HG03060 (cell line): ENCODE results near the gene ARHGAP10.

Experiments used
- ATAC-seq: cut with Tn5 transposase; IDR thresholded peaks from one replicate; pipeline ENCODE4 v1.9.1; 2021; ENCODE audit warnings: low read depth, moderate number of reproducible peaks; ENCODE audit not compliant: unreplicated experiment

ARHGAP10 gene

DNA sequence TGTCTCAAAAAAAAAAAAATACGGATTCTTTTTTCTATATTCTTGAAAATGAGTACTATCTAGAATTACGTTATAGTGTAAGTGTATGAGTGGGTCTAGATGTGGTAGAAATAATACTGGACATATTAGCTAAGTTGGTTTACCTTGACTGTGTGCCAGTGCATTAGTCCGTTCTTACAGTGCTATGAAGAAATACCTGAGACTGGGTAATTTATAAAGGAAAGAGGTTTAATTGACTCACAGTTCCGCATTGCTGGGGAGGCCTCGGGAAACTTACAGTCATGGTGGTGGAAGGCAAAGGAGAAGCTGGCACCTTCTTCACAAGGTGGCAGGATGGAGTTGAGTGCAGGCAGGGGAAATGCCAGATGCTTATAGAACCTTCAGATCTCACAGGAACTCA lies 92.4 kb downstream of the ARHGAP10 start:
- no peak for ATAC-seq

DNA sequence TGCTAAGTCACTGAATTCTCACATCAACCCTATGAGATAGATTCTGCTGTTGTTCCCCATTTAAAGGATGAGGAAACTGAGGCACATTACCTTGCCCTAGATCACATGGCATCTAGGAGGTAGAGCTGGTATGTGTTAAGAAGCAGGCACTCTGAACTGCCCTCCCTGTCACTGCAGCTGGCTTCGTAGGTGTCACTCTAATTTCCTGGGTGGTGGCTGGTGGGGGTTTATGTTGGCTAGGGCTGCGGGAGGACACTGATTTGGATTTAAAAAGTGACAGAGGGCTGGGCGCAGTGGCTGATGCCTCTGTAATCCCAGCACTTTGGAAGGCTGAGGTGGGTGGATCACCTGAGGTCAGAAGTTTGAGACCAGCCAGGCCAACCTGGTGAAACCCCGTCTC lies 93.0 kb downstream of the ARHGAP10 start:
- no peak for ATAC-seq

DNA sequence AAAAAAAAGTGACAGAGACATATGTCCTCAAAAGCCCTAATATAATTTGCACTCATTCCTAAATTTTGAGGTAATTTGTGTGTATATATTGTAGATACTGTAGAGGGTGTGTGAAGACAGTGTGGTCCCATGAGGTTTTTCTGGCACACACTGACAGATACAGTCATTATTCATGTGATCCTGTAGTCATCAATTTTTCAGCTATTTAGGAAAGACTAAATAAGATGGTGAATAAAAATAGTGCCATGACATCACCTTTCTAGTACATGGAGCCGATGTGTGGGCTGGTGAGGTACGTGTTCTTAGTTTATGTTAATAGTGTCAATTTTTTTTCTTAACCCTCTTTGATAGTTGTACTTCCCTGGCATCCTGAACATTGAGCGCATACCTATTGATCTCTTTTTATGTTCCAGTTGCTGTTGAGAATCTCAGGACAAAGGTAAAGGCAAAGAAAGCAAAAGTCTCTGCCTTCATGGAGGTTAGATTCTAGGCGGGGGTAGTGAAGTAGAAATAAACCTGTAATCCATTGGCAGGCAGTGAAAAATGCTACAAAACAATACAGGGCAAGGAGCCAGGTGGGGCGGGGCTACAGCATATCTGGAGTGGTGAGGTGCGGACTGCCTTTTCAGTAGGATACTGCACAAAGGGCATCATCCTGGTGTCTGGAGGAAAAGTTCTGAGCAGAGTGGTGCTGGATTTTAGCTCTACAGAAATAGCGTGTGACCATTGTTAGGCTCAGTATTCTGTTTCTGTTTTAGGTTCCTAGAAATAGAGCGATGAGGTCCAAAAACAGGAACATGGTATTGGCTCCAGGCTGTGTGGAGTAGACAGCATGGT lies 93.8 kb downstream of the ARHGAP10 start:
- no peak for ATAC-seq

DNA sequence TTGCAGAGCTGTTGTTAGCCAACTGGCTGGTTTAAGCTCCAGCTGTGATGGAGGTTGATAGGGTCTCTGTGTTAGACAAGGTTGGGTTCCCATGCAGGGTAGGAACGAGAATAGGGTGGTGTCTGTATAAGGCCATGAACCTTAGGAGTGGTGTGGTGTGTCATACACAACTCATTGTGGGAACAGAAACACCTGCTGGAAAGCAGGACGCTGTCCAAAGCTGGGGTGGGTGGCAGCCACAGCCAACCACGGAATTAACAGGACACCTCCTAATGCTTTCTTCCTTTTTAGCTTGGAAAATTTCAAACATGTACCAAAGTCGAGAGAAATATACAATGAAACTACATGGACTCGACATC lies 94.4 kb downstream of the ARHGAP10 start:
- no peak for ATAC-seq

DNA sequence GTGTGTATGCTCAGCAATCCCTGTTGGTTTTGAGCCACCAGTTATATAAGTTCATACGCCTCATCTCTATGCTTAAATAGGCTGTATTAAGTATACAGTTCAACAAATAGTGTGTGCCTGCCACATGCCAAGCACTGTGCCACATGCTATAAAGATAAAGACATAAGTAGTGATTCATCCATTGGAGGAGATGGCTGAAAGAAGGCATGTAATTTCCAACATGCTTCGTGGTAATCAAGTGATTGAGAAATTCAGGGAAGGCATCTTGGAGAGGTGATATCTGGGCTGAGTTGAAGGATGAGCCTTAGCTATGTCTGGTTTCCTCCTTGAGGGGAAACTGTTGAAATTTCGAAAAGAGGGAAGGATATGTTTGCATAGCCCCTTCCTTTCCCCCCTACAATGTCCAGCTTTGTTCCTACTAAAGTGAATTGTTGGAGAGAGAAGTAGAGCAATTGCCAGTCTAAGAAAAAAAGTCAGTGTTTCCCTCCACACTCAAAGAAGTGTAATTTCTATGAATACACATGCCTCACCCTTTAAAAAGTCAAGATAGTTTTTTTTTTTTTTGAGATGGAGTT lies 96.5 kb downstream of the ARHGAP10 start:
- ATAC-seq: no peak

DNA sequence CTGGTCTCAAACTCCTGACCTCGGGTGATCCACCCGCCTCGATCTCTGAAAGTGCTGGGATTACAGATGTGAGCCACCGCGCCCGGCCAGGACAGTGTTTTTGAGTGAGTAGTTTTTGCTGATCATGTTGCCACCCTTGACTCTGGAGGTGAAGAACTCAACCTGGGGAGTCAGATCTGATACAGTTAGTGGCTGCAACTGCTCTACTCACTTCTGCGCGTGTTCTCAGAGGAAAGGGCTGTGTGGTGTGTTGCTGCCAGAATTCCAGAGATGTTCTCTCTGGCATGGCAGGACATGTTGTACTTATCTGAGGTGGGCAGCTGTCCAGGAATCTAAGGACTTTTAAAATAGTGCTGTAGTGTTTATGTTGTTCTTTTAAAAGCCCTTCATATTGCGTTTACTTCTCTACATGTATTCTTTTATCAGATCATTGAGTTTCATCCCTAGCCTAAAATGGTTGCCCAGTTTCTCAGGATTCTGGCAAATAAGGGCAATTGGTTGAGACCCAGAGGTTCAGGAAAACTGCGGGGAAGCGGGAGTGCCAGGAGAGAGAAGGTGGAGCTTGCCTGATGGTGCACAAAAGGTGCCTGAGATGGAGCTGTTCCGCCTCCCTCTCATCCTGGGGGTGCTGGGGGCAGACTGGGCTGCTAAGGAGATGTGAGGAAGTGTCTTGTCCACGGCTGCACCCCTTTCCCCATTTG lies 97.7 kb downstream of the ARHGAP10 start:
- ATAC-seq: no peak

DNA sequence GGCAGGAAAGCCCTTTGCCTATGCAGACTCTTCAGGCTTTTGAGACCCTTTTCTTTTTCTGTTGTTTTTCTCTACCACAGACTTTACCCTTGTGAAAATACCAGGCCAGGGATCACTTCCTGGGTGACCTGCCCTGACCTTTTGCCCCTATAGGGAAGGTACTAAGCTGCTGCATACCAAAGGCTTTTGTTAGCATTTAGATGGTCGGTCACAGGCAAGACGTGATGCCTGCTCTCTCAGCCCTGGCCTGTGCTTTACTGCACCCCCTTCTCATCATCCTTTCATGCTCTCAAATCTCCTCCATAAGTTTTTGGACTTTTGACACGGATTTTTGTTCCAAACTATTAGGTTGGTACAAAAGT lies 98.2 kb downstream of the ARHGAP10 start:
- ATAC-seq: no peak

DNA sequence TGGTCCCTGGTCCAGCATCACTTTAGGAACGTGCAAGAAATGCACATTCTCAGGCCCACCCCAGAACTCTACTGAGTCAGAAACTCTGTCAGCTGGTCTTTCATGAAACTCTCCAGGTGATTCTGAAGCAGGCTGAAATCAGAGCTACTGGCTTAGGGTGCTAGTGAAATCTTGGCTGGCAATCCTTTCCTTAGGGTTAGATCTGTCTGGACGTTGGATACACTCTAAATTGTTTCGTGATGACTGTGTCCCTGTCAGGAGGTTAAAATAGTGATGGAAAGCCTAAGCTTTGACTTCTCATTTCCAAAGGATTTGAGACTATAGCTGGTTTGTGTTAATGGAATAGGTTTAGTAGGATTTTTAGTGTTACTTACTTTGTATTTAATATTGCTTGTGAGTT lies 99.1 kb downstream of the ARHGAP10 start:
- ATAC-seq: no peak

DNA sequence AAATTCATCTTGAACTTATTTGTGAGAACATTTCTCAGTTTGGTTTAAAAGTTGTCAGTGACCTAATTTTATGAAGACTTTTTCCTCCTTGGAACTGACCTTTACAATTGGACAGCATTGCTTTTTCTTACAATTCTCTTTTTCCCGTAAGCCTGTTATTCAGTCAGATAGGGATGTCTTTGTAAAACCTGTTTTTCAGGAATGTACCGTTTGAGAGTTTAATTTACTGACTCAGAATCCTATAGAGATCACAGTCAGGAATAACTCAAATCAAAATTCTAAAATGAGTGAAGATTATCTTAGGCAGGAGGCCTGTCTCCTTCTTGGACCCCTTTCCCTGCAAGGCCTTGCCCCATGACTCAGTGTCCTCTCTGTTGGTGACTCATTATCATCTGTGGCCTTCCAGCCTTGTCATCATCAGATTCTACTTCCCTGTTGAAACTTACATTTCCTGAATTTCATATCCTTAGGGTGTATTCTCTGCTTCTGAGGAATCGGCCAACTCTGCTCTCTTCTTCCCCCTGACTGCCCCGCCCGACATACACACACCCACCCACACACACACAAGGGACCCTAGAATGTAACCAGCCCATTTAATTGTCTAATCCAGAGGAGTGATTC lies 99.8 kb downstream of the ARHGAP10 start:
- no peak for ATAC-seq

DNA sequence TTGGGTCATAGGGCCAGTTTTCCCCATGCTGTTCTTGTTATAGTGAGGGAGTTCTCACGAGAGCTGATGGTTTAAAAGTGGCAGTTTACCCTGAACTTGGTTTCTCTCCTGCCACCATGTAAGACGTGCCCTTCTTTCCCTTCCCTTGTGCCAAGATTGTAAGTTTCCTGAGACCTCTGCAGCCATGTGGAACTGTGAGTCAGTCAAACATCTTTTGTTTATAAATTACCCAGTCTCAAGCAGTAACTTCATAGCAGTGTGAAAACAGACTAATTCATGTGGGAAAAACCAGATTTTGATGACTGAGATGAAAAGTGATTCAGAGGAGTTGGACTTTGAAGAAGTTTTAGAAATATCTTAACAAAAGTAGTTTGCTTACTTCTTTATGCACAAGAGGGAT lies 101.4 kb downstream of the ARHGAP10 start:
- no peak for ATAC-seq

DNA sequence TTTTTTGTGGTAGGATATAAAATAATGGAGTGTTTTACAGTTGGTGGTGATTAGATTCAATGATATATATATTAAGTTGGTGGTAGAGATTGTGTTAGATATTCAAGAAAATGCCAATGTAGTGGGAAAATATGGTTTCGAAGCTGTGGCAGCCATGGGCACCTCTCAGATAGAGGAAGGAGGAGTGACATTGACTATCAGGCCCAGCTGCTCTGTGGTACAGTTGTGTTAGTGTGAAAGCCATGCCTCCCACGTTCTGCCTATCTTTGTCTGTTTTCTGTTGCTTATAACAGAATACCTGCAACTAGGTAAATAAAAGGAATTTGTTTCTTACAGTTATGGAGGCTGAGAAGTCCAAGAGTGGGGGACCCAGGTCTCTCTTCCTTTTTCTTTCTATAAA lies 101.9 kb downstream of the ARHGAP10 start:
- no peak for ATAC-seq

DNA sequence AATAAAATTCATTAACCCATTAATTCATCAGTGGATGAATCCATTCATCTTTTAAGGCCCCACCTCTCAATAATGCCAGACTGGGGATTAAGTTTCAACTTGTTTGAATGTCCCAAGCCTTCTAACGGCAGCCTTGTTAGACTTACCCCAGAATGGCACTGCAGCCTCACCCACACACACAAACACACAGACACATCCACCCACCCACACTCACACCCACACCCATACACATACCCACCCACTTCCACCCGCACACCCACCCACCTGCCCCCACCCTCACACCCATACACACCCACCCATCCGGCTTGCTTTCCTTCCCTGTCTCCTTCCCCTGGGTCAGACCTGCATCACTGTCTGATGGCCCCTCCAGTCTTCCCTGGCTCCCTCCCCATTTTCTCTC lies 102.6 kb downstream of the ARHGAP10 start:
- ATAC-seq: no peak

DNA sequence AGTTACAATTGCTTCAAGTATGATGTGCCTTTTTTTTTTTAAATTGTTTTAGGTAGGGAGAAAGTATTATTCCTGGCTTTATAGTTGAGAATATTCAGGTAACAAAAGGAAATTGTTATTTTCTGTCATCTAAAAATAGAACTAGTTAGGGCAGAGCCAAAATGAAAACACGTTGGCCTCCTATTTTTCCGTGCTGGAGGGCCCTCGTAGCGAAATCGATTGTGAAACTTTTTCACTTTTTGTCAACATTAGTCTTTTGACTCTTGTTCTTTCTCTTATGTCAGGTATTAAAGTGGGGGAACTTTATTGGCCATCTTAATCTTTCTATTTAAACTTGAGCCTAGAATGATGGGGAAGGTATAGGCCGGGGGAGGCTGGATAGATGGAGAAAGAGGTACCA lies 104.9 kb downstream of the ARHGAP10 start:
- ATAC-seq: no peak

DNA sequence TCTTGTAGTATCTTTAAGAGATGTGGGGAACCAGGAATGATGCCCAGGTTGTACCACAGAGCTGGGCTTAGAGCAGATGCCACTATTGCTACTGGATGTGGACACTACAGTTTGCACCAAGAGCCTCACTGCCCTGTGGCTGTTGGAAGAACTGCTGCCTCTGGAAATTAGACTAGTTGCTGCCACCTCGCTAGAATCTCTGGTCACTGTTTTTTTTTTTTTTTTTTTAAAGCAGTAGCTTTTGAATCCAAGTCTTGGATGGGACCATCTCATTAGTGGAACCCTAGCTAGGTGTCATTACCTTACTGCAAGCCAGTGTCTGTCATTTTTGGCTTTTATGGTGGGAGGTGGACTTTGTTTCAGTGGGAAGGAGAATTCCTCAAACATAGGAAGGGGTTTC lies 105.5 kb downstream of the ARHGAP10 start:
- no peak for ATAC-seq

DNA sequence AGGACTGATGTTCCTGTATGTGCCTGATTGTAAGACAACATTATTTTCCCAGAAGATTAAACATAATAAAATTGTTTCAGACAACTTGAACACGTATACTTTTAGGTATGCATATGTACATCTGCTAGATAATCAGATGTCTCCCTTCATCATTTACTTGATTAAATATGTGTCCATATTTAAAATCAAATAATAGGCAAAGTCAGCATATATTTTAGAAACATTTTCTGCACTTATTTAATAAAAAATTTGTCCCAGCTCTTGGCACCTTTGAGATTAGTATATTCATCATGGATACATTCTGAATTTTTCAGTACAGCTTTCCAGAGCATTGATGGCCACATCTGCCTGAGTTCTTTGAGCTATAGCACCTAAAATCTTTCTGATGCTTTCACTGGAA lies 106.0 kb downstream of the ARHGAP10 start:
- ATAC-seq: no peak

DNA sequence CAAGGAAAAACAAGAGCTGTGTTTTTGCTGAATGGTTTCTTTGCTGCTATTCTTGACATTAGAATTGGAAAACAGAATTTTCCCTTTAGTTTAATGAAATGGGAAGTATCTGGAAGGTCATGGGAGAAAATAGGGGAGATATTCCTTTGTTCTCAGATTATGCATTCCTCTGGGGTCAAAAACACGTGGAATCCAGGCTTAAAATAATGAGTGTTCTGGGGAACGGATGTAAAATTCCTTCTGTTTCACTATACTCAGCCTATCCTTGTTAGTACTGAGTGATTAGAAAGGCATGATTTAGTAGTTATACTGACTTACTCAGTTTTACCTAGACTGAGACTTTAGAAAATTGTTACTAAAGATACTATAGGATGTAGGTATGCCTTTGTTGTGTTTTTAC lies 107.3 kb downstream of the ARHGAP10 start:
- no peak for ATAC-seq

DNA sequence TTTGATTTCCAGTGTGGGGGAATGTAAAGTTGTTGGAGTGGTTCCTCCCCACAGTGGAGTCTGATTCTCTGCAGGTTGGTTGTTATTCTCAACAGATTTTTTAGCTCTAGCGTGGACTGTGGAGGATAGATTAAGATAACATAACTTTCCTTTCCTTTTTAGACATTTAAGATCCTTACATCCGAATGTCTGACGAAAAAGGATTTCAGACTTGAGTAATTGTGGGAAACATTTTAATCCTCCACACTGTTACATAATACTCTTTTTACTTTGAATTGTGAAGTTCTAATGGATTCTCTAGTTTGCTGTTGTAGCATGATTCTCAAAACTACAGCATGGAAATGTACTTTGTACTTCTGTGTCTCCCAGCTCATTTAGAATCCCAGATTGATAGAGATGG lies 107.8 kb downstream of the ARHGAP10 start:
- no peak for ATAC-seq

DNA sequence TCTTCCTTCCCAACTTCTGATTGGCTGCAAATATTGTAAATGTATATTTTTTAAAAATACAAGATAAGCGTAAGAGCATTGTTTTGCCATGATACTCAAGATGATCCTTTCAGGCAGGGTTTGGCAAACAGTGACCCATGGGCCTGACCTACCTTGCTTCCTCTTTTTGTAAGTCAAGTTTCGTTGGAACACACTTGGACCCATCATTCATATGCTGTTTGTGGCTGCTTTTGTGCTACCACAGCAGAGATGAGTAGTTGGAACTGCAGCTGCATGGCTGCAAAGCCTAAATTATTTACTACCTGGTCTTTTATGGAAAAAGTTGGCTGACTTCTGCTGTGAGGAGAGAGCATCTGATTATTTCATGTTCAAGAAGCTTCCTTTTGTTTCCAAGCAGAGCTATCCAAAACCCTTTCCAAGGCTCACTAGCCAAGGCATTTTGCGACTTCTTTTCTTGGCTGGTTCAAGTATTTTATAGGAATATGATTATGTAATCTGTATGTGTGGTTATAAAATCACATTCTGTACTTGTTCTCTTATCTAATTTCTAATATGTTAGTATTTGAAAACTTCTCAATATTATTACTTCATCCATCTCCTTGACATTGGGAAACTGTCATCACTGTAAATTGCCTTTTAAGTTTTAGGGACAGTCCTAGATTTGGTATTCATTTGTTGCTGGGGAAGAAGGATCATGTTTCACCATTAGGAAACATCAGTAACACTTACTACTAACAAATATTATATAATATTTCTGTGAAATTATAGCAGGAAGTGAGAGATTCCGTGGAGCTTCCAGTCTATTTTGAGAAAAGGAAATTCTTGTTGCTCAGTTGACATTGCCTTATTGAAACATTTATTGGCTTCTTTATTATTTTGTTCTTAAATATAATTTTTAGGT lies 109.2 kb downstream of the ARHGAP10 start:
- ATAC-seq: peak; percentile 53

DNA sequence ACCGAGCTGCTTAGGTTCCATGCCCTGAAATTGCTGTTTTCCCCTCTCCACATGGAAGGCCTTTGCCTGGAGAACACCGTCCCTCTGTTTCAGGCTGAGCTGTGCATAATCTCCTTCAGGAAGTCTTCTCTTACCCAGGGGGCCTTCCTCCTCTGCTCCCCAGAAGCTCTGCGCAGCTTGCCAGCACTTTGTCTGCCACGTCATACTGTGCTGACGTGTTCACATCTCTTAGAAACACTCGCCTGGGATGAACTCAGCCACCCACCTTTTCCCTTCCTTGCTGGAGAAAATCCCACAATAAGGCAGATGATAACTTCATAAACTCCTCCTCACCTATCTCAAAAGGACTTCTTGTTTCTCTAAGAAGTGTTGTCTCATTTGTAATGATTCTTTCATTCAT lies 110.7 kb downstream of the ARHGAP10 start:
- no peak for ATAC-seq

DNA sequence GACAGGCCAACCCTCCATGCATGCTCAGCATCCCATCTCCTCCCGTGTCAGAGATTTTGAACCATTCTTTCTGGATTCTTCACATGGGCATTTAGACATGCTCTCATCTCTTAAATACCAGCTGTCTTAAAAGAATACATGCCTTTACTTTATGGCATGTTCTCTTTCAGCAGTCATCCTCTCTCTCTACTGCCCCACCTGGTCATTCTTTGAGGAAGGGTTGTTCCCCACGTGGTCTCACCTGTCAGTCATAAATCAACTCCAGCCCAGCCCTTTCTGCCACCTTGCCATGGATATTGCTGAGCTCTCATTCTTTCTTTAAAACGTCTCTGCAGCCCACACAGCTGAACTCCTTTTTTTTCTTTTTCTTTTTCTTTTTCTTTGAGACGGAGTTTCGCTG lies 111.3 kb downstream of the ARHGAP10 start:
- ATAC-seq: no peak

DNA sequence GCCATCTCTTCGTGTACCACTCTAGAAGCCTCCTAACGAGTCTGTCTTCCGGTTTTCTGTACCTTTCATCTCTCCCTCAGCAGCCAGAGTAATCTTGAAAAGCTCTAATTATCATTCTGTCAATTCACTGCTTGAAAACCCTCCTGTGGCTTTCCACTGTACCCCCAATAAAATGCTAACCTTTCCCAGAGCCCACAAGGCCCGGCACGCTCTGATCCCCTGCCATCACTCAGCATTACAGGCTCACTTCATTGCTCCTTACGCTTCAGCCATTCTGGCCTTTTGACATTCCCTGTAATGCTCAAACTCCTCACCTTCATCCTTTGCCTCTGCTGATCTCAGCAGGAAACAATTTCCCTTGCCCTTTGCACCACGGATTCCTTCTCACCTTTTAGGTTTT lies 112.9 kb downstream of the ARHGAP10 start:
- no peak for ATAC-seq
